Endothelial cell of umbilical vein (primary cell): ENCODE results near the gene BMP8B. TPM values are rescaled to one million over a fixed set of nuclear protein-coding genes. Genes with fewer than 3 reads are reported as not detected.

Source experiments
- BruUV-seq: library from RNA; stranded (reverse); fragments of 400-500 nt; replicated peaks from 2 replicates; lab custom pipeline; 2021; lab: Mats Ljungman, UMichigan
- CTCF ChIA-PET: fragments of 300-600, 350-600 bp; sonication (Branson Sonifier 250); formaldehyde crosslinking; loops from one replicate; lab custom pipeline; 2021; ENCODE audit warnings: antibody characterized with exemption, inconsistent platforms; lab: Charles Lee
- POLR2A ChIA-PET: fragments of 300-600, 350-600 bp; sonication (Branson Sonifier 250); formaldehyde crosslinking; loops from one replicate; lab custom pipeline; 2021; ENCODE audit warnings: antibody characterized with exemption, inconsistent platforms; lab: Charles Lee
- DNase-seq: peaks from one replicate; pipeline ENCODE4 v3.0.0-alpha.2; 2011; ENCODE audit warnings: low read depth, low spot score
- FAIRE-seq: peaks from 2 replicates; lab custom pipeline; 2011; peaks lifted over from hg19 to GRCh38; lab: Jason Lieb, UNC
- H2AFZ ChIP-seq: 2 replicates; pipeline ENCODE4 v1.6.0; 2012; ENCODE audit warnings: low read depth, low read length, control low read depth, inconsistent platforms
- H3K27ac ChIP-seq: 2 replicates; pipeline ENCODE4 v1.5.1; 2011; ENCODE audit warnings: low read depth, mild to moderate bottlenecking, control low read depth, low read length, moderate library complexity; ENCODE audit not compliant: insufficient read depth
- H3K27me3 ChIP-seq, 2 experiments: 2 replicates each; pipeline versions ENCODE4 v1.6.0 to v1.6.1; 2011; ENCODE audit warnings: low read length in 2 of 2, mixed read lengths in 1 of 2; ENCODE audit not compliant: control insufficient read depth in 2 of 2, insufficient read depth in 2 of 2
- H3K36me3 ChIP-seq, 2 experiments: 2 replicates in 1 of 2; 3 replicates in 1 of 2; pipeline ENCODE4 v1.5.1; 2011; ENCODE audit warnings: low read length in 2 of 2, mild to moderate bottlenecking in 1 of 2, moderate library complexity in 1 of 2; ENCODE audit not compliant: control insufficient read depth in 2 of 2, insufficient read depth in 2 of 2; ENCODE audit errors: extremely low read depth in 1 of 2
- H3K4me1 ChIP-seq: 3 replicates; pipeline ENCODE4 v1.5.1; 2011; ENCODE audit warnings: mild to moderate bottlenecking, low read length; ENCODE audit not compliant: control insufficient read depth, insufficient read depth; ENCODE audit errors: extremely low read depth
- H3K4me2 ChIP-seq: 2 replicates; pipeline ENCODE4 v1.6.1; 2011; ENCODE audit warnings: low read length, control low read depth, mixed read lengths; ENCODE audit not compliant: insufficient read depth
- H3K4me3 ChIP-seq, 3 experiments: fragments of 200-600 bp in 1 of 3; sonication (generic), shearing (Covaris generic) in 1 of 3; replicated peaks in 1 of 3; 2 replicates each; pipeline ENCODE4 v1.5.1; 2011 to 2016; ENCODE audit warnings: control low read depth in 3 of 3, low read length in 3 of 3, mild to moderate bottlenecking in 2 of 3, inconsistent platforms in 1 of 3, low read depth in 1 of 3, moderate library complexity in 1 of 3; ENCODE audit not compliant: insufficient read depth in 1 of 3
- H3K79me2 ChIP-seq: 2 replicates; pipeline ENCODE4 v1.6.0; 2012; ENCODE audit warnings: low read length, inconsistent platforms; ENCODE audit not compliant: control insufficient read depth, insufficient read depth
- H3K9ac ChIP-seq: replicated peaks from 2 replicates; pipeline ENCODE3; 2011; ENCODE audit warnings: low read length, control low read depth; ENCODE audit not compliant: insufficient read depth; ENCODE audit errors: extremely low read depth
- H3K9me1 ChIP-seq: replicated peaks from 3 replicates; pipeline ENCODE4 v1.6.0; 2011; ENCODE audit warnings: mild to moderate bottlenecking, low read length; ENCODE audit not compliant: control insufficient read depth, insufficient read depth; ENCODE audit errors: extremely low read depth
- H3K9me3 ChIP-seq: replicated peaks from 2 replicates; pipeline ENCODE4 v1.5.1; 2012; ENCODE audit warnings: low read length, inconsistent platforms; ENCODE audit not compliant: control insufficient read depth, insufficient read depth
- H4K20me1 ChIP-seq: replicated peaks from 2 replicates; pipeline ENCODE3; 2011; ENCODE audit warnings: mild to moderate bottlenecking, low read length; ENCODE audit not compliant: control insufficient read depth, insufficient read depth; ENCODE audit errors: extremely low read depth
- EZH2 ChIP-seq: IDR thresholded peaks from 2 replicates; pipeline ENCODE4 v1.6.1; 2012; ENCODE audit warnings: borderline replicate concordance, low read depth, mild to moderate bottlenecking, moderate library complexity, low read length, inconsistent platforms; ENCODE audit not compliant: severe bottlenecking
- FOS ChIP-seq: IDR thresholded peaks from 2 replicates; pipeline ENCODE4 v1.6.1; 2011; ENCODE audit warnings: mild to moderate bottlenecking, low read length, moderate library complexity, borderline replicate concordance; ENCODE audit not compliant: insufficient read depth
- GATA2 ChIP-seq: IDR thresholded peaks from 2 replicates; pipeline ENCODE4 v1.7.0; 2011; ENCODE audit warnings: low read depth, mild to moderate bottlenecking, moderate library complexity, mixed read lengths, low read length; ENCODE audit not compliant: insufficient read length, insufficient read depth
- JUN ChIP-seq: IDR thresholded peaks from 2 replicates; pipeline ENCODE4 v1.6.1; 2011; ENCODE audit warnings: borderline replicate concordance, low read depth; ENCODE audit not compliant: insufficient read length, insufficient read depth
- MYC ChIP-seq: IDR thresholded peaks from one replicate; pipeline ENCODE4 v1.6.1; 2011; ENCODE audit warnings: mild to moderate bottlenecking, low read depth, low read length
- POLR2AphosphoS5 ChIP-seq: IDR thresholded peaks from 2 replicates; pipeline ENCODE4 v1.6.1; 2012; ENCODE audit warnings: low read depth, mild to moderate bottlenecking, control low read depth, low read length, moderate library complexity; ENCODE audit not compliant: insufficient read depth
- dilution Hi-C: fragments of 300-500 bp; cut with MboI; formaldehyde crosslinking; loops from one replicate; pipeline ENCODE4 v1.15.0; 2019; ENCODE audit warnings: low sequenced_read_pairs; ENCODE audit not compliant: extremely low pct_ligation_motif_present
- intact Hi-C: fragments of 100-400 bp; cut with micrococcal nuclease; formaldehyde crosslinking; loops from one replicate; pipeline ENCODE4 v1.10.0; 2022
- polyA plus RNA-seq, 4 experiments: library from polyadenylated mRNA; depleted of rRNA in 3 of 4; stranded (reverse) in 3 of 4; unstranded in 1 of 4; fragments of >200 nt; gene quantifications; 2 replicates each; pipeline versions ENCODE4 v1.2.1 to v1.2.3, GENCODE V29; 2011 to 2012; ENCODE audit warnings: missing spikeins in 1 of 4
- total RNA-seq: library from RNA; stranded (reverse); gene quantifications from 2 replicates; pipeline ENCODE4 v1.2.3, GENCODE V29; 2021
- TF ChIP-seq, protein P1 (sequence below), 2 donors: IDR thresholded peaks; 1 replicate in 1 of 2; 2 replicates in 1 of 2; pipeline ENCODE4 v1.5.1; 2011; ENCODE audit warnings: low read length in 2 of 2, mild to moderate bottlenecking in 2 of 2, moderate library complexity in 2 of 2, control low read depth in 1 of 2, inconsistent platforms in 1 of 2, low read depth in 1 of 2; ENCODE audit not compliant: insufficient read depth in 1 of 2; ENCODE audit errors: extremely low read depth in 1 of 2

The BMP8B gene
- total and polyA plus RNA-seq, 2 donors (not counting 3 experiments of a cell fraction or from before 2014, with no cell fraction given) = 0.07 TPM; not detected in 1

GRCh38 chr1:39727221-39727931 lies 61.3 kb downstream of the BMP8B start:
- H3K4me2 ChIP-seq = peak overlapping the region; percentile 14
- intact Hi-C loops (no loop called here), dilution Hi-C loops (no loop called here)
- DNase-seq (peak; percentile 11), FAIRE-seq (peak; percentile 12)
- H3K9ac ChIP-seq = no peak overlapping the region
- H3K27ac ChIP-seq = no peak overlapping the region
- no peaks in the 10 kb centered on the region for H3K9me1 ChIP-seq
- no peaks in the 10 kb centered on the region for H4K20me1 ChIP-seq
- no peaks in the 10 kb centered on the region for H3K9me3 ChIP-seq
- H3K4me1 ChIP-seq = peaks cover 5% of the 10 kb centered on the region
- no peak for TF ChIP-seq POLR2AphosphoS5
- no peak for TF ChIP-seq GATA2
- TF ChIP-seq JUN = peak; percentile 59
- no peak for TF ChIP-seq EZH2
- no peak for TF ChIP-seq MYC
- peak; percentile 74 for TF ChIP-seq FOS
- TF ChIP-seq, protein P1, sequence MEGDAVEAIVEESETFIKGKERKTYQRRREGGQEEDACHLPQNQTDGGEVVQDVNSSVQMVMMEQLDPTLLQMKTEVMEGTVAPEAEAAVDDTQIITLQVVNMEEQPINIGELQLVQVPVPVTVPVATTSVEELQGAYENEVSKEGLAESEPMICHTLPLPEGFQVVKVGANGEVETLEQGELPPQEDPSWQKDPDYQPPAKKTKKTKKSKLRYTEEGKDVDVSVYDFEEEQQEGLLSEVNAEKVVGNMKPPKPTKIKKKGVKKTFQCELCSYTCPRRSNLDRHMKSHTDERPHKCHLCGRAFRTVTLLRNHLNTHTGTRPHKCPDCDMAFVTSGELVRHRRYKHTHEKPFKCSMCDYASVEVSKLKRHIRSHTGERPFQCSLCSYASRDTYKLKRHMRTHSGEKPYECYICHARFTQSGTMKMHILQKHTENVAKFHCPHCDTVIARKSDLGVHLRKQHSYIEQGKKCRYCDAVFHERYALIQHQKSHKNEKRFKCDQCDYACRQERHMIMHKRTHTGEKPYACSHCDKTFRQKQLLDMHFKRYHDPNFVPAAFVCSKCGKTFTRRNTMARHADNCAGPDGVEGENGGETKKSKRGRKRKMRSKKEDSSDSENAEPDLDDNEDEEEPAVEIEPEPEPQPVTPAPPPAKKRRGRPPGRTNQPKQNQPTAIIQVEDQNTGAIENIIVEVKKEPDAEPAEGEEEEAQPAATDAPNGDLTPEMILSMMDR (IDR thresholded peaks at IDR 0.05; ENCODE audit: extremely low read depth in 1 of 2, insufficient read depth in 1 of 2, low read depth in 1 of 2, low read length in 2 of 2) = no peak
- ChIA-PET CTCF (interaction anchor here (0.7 to 1.8 kb wide), 3 partner anchors 8 to 121 kb away, joined by 3 to 5 read pairs (median 5); partner anchors contain the start of gene PPIE), POLR2A (no interaction called here)
- H2AFZ ChIP-seq = no peak overlapping the region
- H3K4me3 ChIP-seq = no peak overlapping the region
- BruUV-seq = no TSS peak
- H3K27me3 ChIP-seq = peaks cover 38 to 78% of the 10 kb centered on the region in 2 experiments
- no peaks in the 10 kb centered on the region for H3K79me2 ChIP-seq
- H3K36me3 ChIP-seq = no peaks in the 10 kb centered on the region
